ENCODE data around the gene DLX3. TPM values are rescaled to one million over a fixed set of nuclear protein-coding genes. Genes with fewer than 3 reads are reported as not detected.

Gene DLX3
- total RNA-seq, 1 donor from 2014 or later, result not detected

DNA sequence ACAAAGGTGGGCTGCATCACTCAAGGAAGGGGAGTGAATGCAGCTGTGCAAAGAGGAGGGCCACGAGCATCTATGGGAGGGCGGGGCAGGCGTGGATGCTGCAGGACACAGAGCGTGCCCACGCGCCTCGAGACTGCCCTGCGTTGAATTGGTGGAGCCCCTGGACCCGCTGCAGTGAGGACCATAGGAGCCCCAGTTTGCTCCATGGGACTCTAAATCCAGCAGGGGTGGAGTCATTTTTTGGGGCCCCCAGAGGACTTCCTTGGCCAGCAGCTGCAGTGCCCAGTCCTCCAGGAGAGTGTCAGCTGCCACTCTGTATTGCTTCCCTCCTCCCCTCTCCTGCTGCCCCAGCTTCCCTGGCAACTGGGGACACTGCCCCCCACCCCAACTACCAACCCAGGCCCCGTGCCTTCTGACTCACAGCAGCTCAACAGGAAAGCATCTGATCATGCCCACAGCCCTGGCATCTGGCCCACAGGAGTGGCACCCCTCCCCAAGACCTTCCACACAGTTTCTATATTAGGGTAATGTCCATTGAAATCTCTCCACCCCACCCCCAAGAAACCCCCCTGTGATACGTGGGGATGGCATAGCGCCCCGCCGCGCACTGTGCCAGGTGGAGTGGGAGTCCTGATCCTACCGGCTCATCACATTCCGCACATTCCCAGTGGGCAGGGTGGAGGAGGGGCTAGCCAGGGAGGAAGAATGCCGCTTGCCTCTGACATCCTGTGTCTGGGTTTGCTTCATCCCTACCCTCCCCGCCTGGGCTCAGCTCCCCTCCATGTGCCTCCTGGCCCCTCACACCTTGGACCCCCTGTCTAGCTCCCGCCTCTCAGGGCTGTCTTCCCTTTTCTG, 33.1 kb upstream of the DLX3 start:
- Mint-ChIP-seq H3K27me3 (peaks cover 25% of the 10 kb centered on the region), H3K36me3 (ENCODE audit: low read depth) (no peaks in the 10 kb centered on the region), H3K4me1 (peaks cover 9% of the 10 kb centered on the region), H3K4me3 (no peak overlapping the region), H3K9me3 (no peaks in the 10 kb centered on the region), H3K27ac (no peak overlapping the region)
- ATAC-seq (ENCODE audit: low read depth), result no peak
- ChIA-PET CTCF (interaction anchor here (0.7 to 9.0 kb wide), 4 partner anchors 28 to 269 kb away, joined by 3 to 72 read pairs (median 3); partner anchors contain the start of gene ITGA3), POLR2A (no interaction called here)
- intact Hi-C loops (cut with micrococcal nuclease), result loop anchor here (1.0 to 10.0 kb wide), 4 partner anchors 21 to 137 kb away; partner anchors contain the start of genes ITGA3 and SGCA
- no peak for DNase-seq
- TF ChIP-seq, protein P1, sequence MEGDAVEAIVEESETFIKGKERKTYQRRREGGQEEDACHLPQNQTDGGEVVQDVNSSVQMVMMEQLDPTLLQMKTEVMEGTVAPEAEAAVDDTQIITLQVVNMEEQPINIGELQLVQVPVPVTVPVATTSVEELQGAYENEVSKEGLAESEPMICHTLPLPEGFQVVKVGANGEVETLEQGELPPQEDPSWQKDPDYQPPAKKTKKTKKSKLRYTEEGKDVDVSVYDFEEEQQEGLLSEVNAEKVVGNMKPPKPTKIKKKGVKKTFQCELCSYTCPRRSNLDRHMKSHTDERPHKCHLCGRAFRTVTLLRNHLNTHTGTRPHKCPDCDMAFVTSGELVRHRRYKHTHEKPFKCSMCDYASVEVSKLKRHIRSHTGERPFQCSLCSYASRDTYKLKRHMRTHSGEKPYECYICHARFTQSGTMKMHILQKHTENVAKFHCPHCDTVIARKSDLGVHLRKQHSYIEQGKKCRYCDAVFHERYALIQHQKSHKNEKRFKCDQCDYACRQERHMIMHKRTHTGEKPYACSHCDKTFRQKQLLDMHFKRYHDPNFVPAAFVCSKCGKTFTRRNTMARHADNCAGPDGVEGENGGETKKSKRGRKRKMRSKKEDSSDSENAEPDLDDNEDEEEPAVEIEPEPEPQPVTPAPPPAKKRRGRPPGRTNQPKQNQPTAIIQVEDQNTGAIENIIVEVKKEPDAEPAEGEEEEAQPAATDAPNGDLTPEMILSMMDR (IDR thresholded peaks at IDR 0.05), result no peak

- TF ChIP-seq, protein P1 (IDR thresholded peaks at IDR 0.05), result no peak
- intact Hi-C loops (cut with micrococcal nuclease), result loop anchor here (1.0 to 10.0 kb wide), 4 partner anchors 21 to 137 kb away; partner anchors contain the start of genes ITGA3 and SGCA
- CTCF ChIA-PET, result interaction anchor here (0.5 to 9.0 kb wide), 4 partner anchors 14 to 67 kb away, joined by 3 to 72 read pairs (median 6); partner anchors contain the start of genes ITGA3 and PDK2
- Mint-ChIP-seq H3K27ac (no peak overlapping the region), H3K36me3 (ENCODE audit: low read depth) (no peaks in the 10 kb centered on the region), H3K27me3 (peaks cover 25% of the 10 kb centered on the region), H3K4me3 (peak overlapping the region; percentile 11), H3K9me3 (no peaks in the 10 kb centered on the region), H3K4me1 (peaks cover 9% of the 10 kb centered on the region)
- ATAC-seq (ENCODE audit: low read depth) (peak; percentile 70), DNase-seq (no peak)
- POLR2A ChIA-PET, result no interaction called here
Observed at GRCh38 chr17:50027172-50027880, 32.3 kb upstream of the DLX3 start.

GRCh38 chr17:50026837-50027171, 31.8 kb upstream of the DLX3 start:
- H3K9me3 Mint-ChIP-seq, result no peaks in the 10 kb centered on the region
- ATAC-seq (ENCODE audit: low read depth) (peak; percentile 82), DNase-seq (peak; percentile 72)
- CTCF ChIA-PET, result interaction anchor here (2.3 to 9.0 kb wide), 2 partner anchors 61 to 67 kb away, joined by 9 to 72 read pairs; partner anchors contain the start of gene PDK2
- TF ChIP-seq, protein P1 (IDR thresholded peaks at IDR 0.05), result peak; percentile 86
- H3K36me3 Mint-ChIP-seq (ENCODE audit: low read depth), result no peaks in the 10 kb centered on the region
- POLR2A ChIA-PET, result no interaction called here
- H3K4me1 Mint-ChIP-seq, result peaks cover 9% of the 10 kb centered on the region
- no peak overlapping the region for H3K27ac Mint-ChIP-seq
- H3K4me3 Mint-ChIP-seq, result no peak overlapping the region
- peaks cover 25% of the 10 kb centered on the region for H3K27me3 Mint-ChIP-seq
- intact Hi-C loops (cut with micrococcal nuclease), result loop anchor here (1.0 to 10.0 kb wide), 4 partner anchors 20 to 138 kb away; partner anchors contain the start of genes ITGA3 and SGCA

DNA sequence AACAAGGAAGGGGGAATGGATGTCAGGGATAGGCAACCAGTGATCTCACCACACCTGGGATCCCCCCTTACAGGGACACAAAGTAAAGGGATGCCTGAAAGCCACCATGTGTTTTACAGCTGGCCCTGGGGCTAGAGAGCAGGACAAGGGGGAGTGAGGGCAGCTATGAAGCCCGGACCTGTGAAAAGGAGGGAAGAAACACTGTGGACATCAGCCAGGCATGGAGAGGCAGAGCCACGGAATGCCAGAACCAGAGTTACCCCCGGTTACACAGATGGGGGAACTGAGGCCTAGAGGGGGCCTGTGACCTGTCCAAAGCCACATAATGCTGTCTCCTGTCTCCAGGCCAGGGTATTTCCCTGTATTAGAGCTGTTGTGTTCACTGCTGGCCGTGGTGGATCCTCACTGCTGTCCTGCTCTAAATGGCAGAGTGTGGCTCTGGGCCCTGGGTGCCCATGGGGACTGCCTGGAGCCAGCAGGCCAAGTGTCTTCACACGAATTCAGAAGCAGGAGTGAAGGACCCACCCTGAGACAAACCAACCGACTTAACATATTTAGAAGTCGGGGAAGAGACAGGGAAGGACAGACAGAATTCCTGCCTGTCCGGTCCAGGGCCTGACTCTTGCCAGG, 31.1 kb upstream of the DLX3 start:
- Mint-ChIP-seq H3K27ac (no peak overlapping the region), H3K27me3 (peaks cover 22% of the 10 kb centered on the region), H3K9me3 (no peaks in the 10 kb centered on the region), H3K4me3 (no peak overlapping the region), H3K4me1 (peaks cover 9% of the 10 kb centered on the region), H3K36me3 (ENCODE audit: low read depth) (no peaks in the 10 kb centered on the region)
- no peak for DNase-seq
- ChIA-PET POLR2A (interaction anchor here (0.5 kb wide), 1 partner anchor 60 kb away, joined by 3 read pairs; no protein-coding TSS in a partner anchor), CTCF (interaction anchor here (0.8 to 9.0 kb wide), 4 partner anchors 30 to 68 kb away, joined by 4 to 72 read pairs (median 6); partner anchors contain the start of gene PDK2)
- TF ChIP-seq, protein P1 (IDR thresholded peaks at IDR 0.05), result no peak
- intact Hi-C loops (cut with micrococcal nuclease), result loop anchor here (2.0 to 10.0 kb wide), 2 partner anchors 19 to 139 kb away; partner anchors contain the start of gene SGCA
- ATAC-seq (ENCODE audit: low read depth), result no peak
